HEK293 (cell line): ENCODE measurements around the gene ZNF536.
"Not testable (repeated sequence)": the region's sequence is repeated elsewhere in the genome, so short reads cannot be mapped to it uniquely, and the experiment has no call there.

Experiments
- CTCF ChIA-PET: fragments of 350-600 bp; formaldehyde crosslinking; extraction: SDS; loops from one replicate; lab custom pipeline; 2021; ENCODE audit warnings: antibody characterized with exemption; lab: Yijun Ruan, JAX
- POLR2A ChIA-PET: fragments of 300-600 bp; formaldehyde crosslinking; extraction: SDS; loops from one replicate; lab custom pipeline; 2020; ENCODE audit warnings: antibody characterized with exemption, inconsistent platforms; lab: Yijun Ruan, JAX
- H3K27ac ChIP-seq: fragments of 200-500 bp; sonication (Bioruptor generic); 2 replicates; pipeline ENCODE4 v1.5.1; 2014; ENCODE audit warnings: low read depth, low read length, control low read depth, inconsistent platforms; ENCODE audit errors: extremely low read depth
- H3K36me3 ChIP-seq, 2 experiments: fragments of 200-500 bp in 1 of 2; sonication (Bioruptor generic) in 1 of 2; 1 replicate in 1 of 2; 2 replicates in 1 of 2; pipeline ENCODE4 v1.5.1; 2014 to 2017; ENCODE audit warnings: inconsistent platforms in 2 of 2, low read length in 2 of 2; ENCODE audit not compliant: control insufficient read depth in 2 of 2, insufficient read depth in 1 of 2
- H3K4me1 ChIP-seq: fragments of 200-500 bp; sonication (Bioruptor generic); 2 replicates; pipeline ENCODE4 v1.5.1; 2014; ENCODE audit warnings: mild to moderate bottlenecking, low read length, inconsistent platforms; ENCODE audit not compliant: control insufficient read depth, insufficient read depth
- H3K4me3 ChIP-seq: 2 replicates; pipeline ENCODE4 v1.5.1; 2011; ENCODE audit warnings: low read depth, mild to moderate bottlenecking, control low read depth, low read length, moderate library complexity
- H3K9me3 ChIP-seq: fragments of 200-500 bp; sonication (Bioruptor generic); 2 replicates; pipeline ENCODE4 v1.5.1; 2014; ENCODE audit warnings: low read depth, low read length, inconsistent platforms; ENCODE audit not compliant: control insufficient read depth, insufficient read depth
- BCL11A ChIP-seq: fragments of 450-650 bp; formaldehyde crosslinking; IDR thresholded peaks from 2 replicates; pipeline ENCODE4 v1.5.1; 2016; ENCODE audit warnings: low read depth, missing biosample characterization, missing genetic modification characterization
- GLIS1 ChIP-seq: fragments of 450-650 bp; formaldehyde crosslinking; IDR thresholded peaks from 2 replicates; pipeline ENCODE4 v1.5.1; 2016; ENCODE audit warnings: missing biosample characterization, missing genetic modification characterization
- KLF1 ChIP-seq: fragments of 450-650 bp; formaldehyde crosslinking; IDR thresholded peaks from 2 replicates; pipeline ENCODE4 v1.5.1; 2016; ENCODE audit warnings: missing biosample characterization, missing genetic modification characterization
- KLF10 ChIP-seq: fragments of 450-650 bp; IDR thresholded peaks from 2 replicates; pipeline ENCODE4 v1.5.1; 2018; ENCODE audit warnings: missing biosample characterization, mild to moderate bottlenecking, missing genetic modification characterization
- KLF8 ChIP-seq: fragments of 450-650 bp; formaldehyde crosslinking; IDR thresholded peaks from 2 replicates; pipeline ENCODE4 v1.5.1; 2016; ENCODE audit warnings: missing biosample characterization, missing genetic modification characterization
- PRDM1 ChIP-seq: fragments of 450-650 bp; formaldehyde crosslinking; IDR thresholded peaks from 2 replicates; pipeline ENCODE4; 2016; ENCODE audit warnings: missing biosample characterization, missing genetic modification characterization
- SP2 ChIP-seq: fragments of 450-650 bp; formaldehyde crosslinking; IDR thresholded peaks from 2 replicates; pipeline ENCODE4 v1.5.1; 2016; ENCODE audit warnings: missing biosample characterization, missing genetic modification characterization
- ZBTB21 ChIP-seq: fragments of 450-650 bp; formaldehyde crosslinking; IDR thresholded peaks from 2 replicates; pipeline ENCODE4 v1.5.1; 2017; ENCODE audit warnings: missing biosample characterization, missing genetic modification characterization
- ZFHX2 ChIP-seq: fragments of 450-650 bp; formaldehyde crosslinking; conservative IDR thresholded peaks from 2 replicates; pipeline ENCODE4 v1.5.1; 2016; ENCODE audit warnings: missing biosample characterization, missing genetic modification characterization
- ZNF140 ChIP-seq: fragments of 450-650 bp; formaldehyde crosslinking; IDR thresholded peaks from 2 replicates; pipeline ENCODE4 v1.5.1; 2016; ENCODE audit warnings: missing biosample characterization, missing genetic modification characterization
- ZNF146 ChIP-seq: fragments of 450-650 bp; formaldehyde crosslinking; IDR thresholded peaks from 2 replicates; pipeline ENCODE4 v1.5.1; 2016; ENCODE audit warnings: missing biosample characterization, missing genetic modification characterization
- ZNF2 ChIP-seq: fragments of 450-650 bp; formaldehyde crosslinking; IDR thresholded peaks from 2 replicates; pipeline ENCODE4 v1.5.1; 2016; ENCODE audit warnings: missing biosample characterization, missing genetic modification characterization
- ZNF473 ChIP-seq: fragments of 450-650 bp; formaldehyde crosslinking; IDR thresholded peaks from 2 replicates; pipeline ENCODE4 v1.5.1; 2017; ENCODE audit warnings: missing biosample characterization, missing genetic modification characterization
- ZNF571 ChIP-seq: fragments of 450-650 bp; formaldehyde crosslinking; IDR thresholded peaks from 2 replicates; pipeline ENCODE4 v1.5.0; 2017; ENCODE audit warnings: missing biosample characterization, missing genetic modification characterization
- ZNF658 ChIP-seq: fragments of 450-650 bp; formaldehyde crosslinking; IDR thresholded peaks from 2 replicates; pipeline ENCODE4; 2016; ENCODE audit warnings: missing biosample characterization, missing genetic modification characterization
- ZNF747 ChIP-seq: fragments of 450-650 bp; formaldehyde crosslinking; IDR thresholded peaks from 2 replicates; pipeline ENCODE4 v1.5.1; 2016; ENCODE audit warnings: missing biosample characterization, missing genetic modification characterization
- ZNF791 ChIP-seq: fragments of 450-650 bp; formaldehyde crosslinking; IDR thresholded peaks from 2 replicates; pipeline ENCODE4 v1.5.1; 2016; ENCODE audit warnings: missing biosample characterization, missing genetic modification characterization
- TF ChIP-seq, protein P1 (sequence below): fragments of 450-650 bp; formaldehyde crosslinking; IDR thresholded peaks from 2 replicates; pipeline ENCODE4 v1.5.1; 2016; ENCODE audit warnings: missing biosample characterization, missing genetic modification characterization
- TF ChIP-seq, protein P2 (sequence below): fragments of 450-650 bp; formaldehyde crosslinking; IDR thresholded peaks from 2 replicates; pipeline ENCODE4 v1.5.1; 2017; ENCODE audit warnings: missing biosample characterization, missing genetic modification characterization
- TF ChIP-seq, protein P3 (sequence below): fragments of 450-650 bp; formaldehyde crosslinking; IDR thresholded peaks from 2 replicates; pipeline ENCODE4 v1.5.1; 2017; ENCODE audit warnings: missing biosample characterization, missing genetic modification characterization
- TF ChIP-seq, protein P4 (sequence below): fragments of 450-650 bp; formaldehyde crosslinking; IDR thresholded peaks from 2 replicates; pipeline ENCODE4 v1.5.1; 2016; ENCODE audit warnings: missing biosample characterization, missing genetic modification characterization
- TF ChIP-seq, protein P5 (sequence below): fragments of 450-650 bp; formaldehyde crosslinking; IDR thresholded peaks from 2 replicates; pipeline ENCODE4 v1.5.1; 2016; ENCODE audit warnings: missing biosample characterization, missing genetic modification characterization
- TF ChIP-seq, protein P6 (sequence below): sonication (generic); formaldehyde crosslinking; IDR thresholded peaks from 2 replicates; pipeline ENCODE4 v1.8.1; 2022; ENCODE audit warnings: mild to moderate bottlenecking, moderate library complexity, missing genetic modification reagents

The ZNF536 gene

DNA sequence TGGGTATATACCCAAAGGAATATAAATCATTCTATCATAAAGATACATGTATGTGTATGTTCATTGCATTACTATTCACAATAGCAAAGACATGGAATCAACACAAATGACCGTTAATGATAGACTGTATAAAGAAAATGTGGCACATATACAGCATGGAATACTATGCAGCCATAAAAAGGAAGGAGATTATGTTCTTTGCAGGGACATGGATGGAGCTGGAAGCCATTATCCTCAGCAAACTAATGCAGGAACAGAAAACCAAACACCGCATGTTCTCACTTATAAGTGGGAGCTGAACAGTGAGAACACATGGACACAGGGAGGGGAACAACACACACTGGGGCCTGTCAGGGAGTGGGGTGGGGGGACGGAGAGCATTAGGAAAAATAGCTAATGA is 125.9 kb downstream of the ZNF536 start:
- H3K36me3 ChIP-seq, H3K4me1 ChIP-seq, H3K27ac ChIP-seq, H3K9me3 ChIP-seq, H3K4me3 ChIP-seq, POLR2A ChIA-PET: not testable (repeated sequence)
- CTCF ChIA-PET, result interaction anchor here (0.6 to 1.7 kb wide), 3 partner anchors 9 to 266 kb away, joined by 5 to 8 read pairs (median 5); no protein-coding TSS in a partner anchor
- peak; percentile 97 for TF ChIP-seq ZNF146 (tag by site-specific recombination)

DNA sequence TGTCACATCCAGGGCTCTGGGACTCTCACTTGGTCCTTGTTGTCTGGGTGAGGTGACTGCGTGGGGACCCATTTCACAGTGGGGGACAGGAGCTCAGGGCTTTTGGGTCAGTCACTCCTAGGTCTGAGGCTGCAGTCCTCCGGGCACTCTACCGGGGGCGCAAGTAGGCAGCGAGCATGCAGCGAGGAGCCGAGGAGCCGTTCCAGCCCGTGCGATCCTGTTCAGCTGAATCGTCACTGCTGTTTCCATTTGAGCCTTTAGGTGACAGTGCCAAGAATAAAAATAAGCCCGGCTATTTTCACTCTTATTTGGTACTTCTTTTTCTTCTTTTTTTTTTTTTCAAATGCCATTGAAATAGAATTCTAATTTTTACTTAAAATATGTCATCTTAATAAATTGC is 126.5 kb downstream of the ZNF536 start:
- ChIA-PET POLR2A (no interaction called here), CTCF (interaction anchor here (0.6 to 1.7 kb wide), 6 partner anchors 10 to 266 kb away, joined by 4 to 8 read pairs (median 5); no protein-coding TSS in a partner anchor)
- Histone ChIP-seq H3K4me1 (peaks cover 6% of the 10 kb centered on the region; the same call in 1 of the 2 replicates), H3K27ac (no peak overlapping the region), H3K4me3 (no peak overlapping the region), H3K9me3 (peaks cover 2% of the 10 kb centered on the region; the same call in 1 of the 2 replicates), H3K36me3 (no peaks in the 10 kb centered on the region)
- no peak for TF ChIP-seq GLIS1
- TF ChIP-seq, protein P1, sequence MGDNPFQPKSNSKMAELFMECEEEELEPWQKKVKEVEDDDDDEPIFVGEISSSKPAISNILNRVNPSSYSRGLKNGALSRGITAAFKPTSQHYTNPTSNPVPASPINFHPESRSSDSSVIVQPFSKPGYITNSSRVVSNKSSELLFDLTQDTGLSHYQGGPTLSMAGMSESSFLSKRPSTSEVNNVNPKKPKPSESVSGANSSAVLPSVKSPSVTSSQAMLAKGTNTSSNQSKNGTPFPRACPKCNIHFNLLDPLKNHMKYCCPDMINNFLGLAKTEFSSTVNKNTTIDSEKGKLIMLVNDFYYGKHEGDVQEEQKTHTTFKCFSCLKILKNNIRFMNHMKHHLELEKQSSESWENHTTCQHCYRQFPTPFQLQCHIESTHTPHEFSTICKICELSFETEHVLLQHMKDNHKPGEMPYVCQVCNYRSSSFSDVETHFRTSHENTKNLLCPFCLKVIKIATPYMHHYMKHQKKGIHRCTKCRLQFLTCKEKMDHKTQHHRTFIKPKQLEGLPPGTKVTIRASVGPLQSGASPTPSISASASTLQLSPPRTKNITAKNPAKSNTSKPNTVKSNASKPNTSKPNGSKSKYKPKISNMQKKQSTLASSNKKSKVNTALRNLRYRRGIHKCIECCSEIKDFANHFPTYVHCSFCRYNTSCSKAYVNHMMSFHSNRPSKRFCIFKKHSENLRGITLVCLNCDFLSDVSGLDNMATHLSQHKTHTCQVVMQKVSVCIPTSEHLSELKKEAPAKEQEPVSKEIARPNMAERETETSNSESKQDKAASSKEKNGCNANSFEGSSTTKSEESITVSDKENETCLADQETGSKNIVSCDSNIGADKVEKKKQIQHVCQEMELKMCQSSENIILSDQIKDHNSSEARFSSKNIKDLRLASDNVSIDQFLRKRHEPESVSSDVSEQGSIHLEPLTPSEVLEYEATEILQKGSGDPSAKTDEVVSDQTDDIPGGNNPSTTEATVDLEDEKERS, result no peak
- no peak for TF ChIP-seq KLF8 (tag by site-specific recombination)
- no peak for TF ChIP-seq SP2
- no peak for TF ChIP-seq KLF10
- TF ChIP-seq BCL11A (tag by site-specific recombination), result no peak
- TF ChIP-seq ZBTB21, result no peak

DNA sequence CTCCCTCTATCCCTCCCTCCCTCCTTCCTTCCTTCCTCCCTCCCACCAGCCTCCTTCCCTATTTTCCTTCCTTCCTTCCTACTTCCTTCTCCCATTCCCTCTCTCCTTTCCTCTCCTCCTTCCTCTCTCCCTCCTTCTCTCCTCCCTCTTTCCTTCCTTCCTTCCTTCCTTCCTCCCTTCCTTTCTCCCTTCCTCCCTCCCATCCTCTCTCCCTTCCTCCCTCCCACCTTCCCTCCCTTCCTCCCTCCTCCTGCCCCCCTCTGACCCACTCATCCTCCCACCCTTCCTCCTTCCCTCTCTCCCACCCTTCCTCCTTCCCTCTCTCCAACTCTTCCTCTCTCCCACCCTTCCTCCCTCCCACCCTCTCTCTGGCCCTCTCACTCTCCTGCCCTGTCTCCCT is 132.1 kb downstream of the ZNF536 start:
- no peak overlapping the region for H3K27ac ChIP-seq
- peaks cover 6% of the 10 kb centered on the region; the same call in 1 of the 2 replicates for H3K4me1 ChIP-seq
- ChIA-PET CTCF (interaction anchor here (0.5 to 0.6 kb wide), 2 partner anchors 20 to 296 kb away, joined by 3 read pairs; no protein-coding TSS in a partner anchor), POLR2A (no interaction called here)
- no peak overlapping the region for H3K4me3 ChIP-seq
- peaks cover 2% of the 10 kb centered on the region; the same call in 1 of the 2 replicates for H3K9me3 ChIP-seq
- H3K36me3 ChIP-seq, result no peaks in the 10 kb centered on the region; a peak in 1 of 3 replicates
- TF ChIP-seq ZNF140 (tag by site-specific recombination), result no peak
- no peak for TF ChIP-seq ZNF747 (tag by site-specific recombination)
- no peak for TF ChIP-seq KLF1 (tag by site-specific recombination)
- TF ChIP-seq ZNF146 (tag by site-specific recombination), result 0 out of 2 replicates have a peak, but pooled peaks have one; percentile 10
- TF ChIP-seq ZNF791 (tag by site-specific recombination), result peak; percentile 55; the same call in 1 of the 2 replicates
- TF ChIP-seq, protein P2, sequence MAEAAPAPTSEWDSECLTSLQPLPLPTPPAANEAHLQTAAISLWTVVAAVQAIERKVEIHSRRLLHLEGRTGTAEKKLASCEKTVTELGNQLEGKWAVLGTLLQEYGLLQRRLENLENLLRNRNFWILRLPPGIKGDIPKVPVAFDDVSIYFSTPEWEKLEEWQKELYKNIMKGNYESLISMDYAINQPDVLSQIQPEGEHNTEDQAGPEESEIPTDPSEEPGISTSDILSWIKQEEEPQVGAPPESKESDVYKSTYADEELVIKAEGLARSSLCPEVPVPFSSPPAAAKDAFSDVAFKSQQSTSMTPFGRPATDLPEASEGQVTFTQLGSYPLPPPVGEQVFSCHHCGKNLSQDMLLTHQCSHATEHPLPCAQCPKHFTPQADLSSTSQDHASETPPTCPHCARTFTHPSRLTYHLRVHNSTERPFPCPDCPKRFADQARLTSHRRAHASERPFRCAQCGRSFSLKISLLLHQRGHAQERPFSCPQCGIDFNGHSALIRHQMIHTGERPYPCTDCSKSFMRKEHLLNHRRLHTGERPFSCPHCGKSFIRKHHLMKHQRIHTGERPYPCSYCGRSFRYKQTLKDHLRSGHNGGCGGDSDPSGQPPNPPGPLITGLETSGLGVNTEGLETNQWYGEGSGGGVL (tag by site-specific recombination), result peak; percentile 73
- TF ChIP-seq ZFHX2 (tag by site-specific recombination), result peak; percentile 88
- no peak for TF ChIP-seq ZNF2 (tag by site-specific recombination)
- TF ChIP-seq, protein P3, sequence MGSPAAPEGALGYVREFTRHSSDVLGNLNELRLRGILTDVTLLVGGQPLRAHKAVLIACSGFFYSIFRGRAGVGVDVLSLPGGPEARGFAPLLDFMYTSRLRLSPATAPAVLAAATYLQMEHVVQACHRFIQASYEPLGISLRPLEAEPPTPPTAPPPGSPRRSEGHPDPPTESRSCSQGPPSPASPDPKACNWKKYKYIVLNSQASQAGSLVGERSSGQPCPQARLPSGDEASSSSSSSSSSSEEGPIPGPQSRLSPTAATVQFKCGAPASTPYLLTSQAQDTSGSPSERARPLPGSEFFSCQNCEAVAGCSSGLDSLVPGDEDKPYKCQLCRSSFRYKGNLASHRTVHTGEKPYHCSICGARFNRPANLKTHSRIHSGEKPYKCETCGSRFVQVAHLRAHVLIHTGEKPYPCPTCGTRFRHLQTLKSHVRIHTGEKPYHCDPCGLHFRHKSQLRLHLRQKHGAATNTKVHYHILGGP (tag by site-specific recombination), result no peak
- TF ChIP-seq, protein P4, sequence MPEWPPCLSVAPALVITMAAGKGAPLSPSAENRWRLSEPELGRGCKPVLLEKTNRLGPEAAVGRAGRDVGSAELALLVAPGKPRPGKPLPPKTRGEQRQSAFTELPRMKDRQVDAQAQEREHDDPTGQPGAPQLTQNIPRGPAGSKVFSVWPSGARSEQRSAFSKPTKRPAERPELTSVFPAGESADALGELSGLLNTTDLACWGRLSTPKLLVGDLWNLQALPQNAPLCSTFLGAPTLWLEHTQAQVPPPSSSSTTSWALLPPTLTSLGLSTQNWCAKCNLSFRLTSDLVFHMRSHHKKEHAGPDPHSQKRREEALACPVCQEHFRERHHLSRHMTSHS (tag by site-specific recombination), result peak; percentile 32; the same call in 1 of the 2 replicates
- 0 out of 2 replicates have a peak, but pooled peaks have one; percentile 41 for TF ChIP-seq ZNF473 (tag by site-specific recombination)
- TF ChIP-seq PRDM1 (tag by site-specific recombination), result peak; percentile 79
- TF ChIP-seq ZNF571 (tag by site-specific recombination), result peak; percentile 49; the same call in 1 of the 2 replicates
- TF ChIP-seq, protein P5, sequence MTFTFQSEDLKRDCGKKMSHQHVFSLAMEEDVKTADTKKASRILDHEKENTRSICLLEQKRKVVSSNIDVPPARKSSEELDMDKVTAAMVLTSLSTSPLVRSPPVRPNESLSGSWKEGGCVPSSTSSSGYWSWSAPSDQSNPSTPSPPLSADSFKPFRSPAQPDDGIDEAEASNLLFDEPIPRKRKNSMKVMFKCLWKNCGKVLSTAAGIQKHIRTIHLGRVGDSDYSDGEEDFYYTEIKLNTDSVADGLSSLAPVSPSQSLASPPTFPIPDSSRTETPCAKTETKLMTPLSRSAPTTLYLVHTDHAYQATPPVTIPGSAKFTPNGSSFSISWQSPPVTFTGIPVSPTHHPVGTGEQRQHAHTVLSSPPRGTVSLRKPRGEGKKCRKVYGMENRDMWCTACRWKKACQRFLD (tag by site-specific recombination), result 0 out of 2 replicates have a peak, but pooled peaks have one; percentile 5
- TF ChIP-seq, protein P6, sequence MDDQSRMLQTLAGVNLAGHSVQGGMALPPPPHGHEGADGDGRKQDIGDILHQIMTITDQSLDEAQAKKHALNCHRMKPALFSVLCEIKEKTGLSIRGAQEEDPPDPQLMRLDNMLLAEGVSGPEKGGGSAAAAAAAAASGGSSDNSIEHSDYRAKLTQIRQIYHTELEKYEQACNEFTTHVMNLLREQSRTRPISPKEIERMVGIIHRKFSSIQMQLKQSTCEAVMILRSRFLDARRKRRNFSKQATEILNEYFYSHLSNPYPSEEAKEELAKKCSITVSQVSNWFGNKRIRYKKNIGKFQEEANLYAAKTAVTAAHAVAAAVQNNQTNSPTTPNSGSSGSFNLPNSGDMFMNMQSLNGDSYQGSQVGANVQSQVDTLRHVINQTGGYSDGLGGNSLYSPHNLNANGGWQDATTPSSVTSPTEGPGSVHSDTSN, result no peak
- 0 out of 2 replicates have a peak, but pooled peaks have one; percentile 11 for TF ChIP-seq ZNF658 (tag by site-specific recombination)
